H1 (cell line): Measurements from ENCODE around the gene SULT2B1.

ENCODE experiments used
- ATF3 ChIP-seq: IDR thresholded peaks from 2 replicates; pipeline ENCODE4 v1.6.1; 2011; ENCODE audit warnings: low read depth, mild to moderate bottlenecking, low read length; ENCODE audit not compliant: insufficient read depth
- CHD7 ChIP-seq: fragments of 300-600 bp; sonication (generic); IDR thresholded peaks from 2 replicates; pipeline ENCODE4 v1.7.1; 2012; ENCODE audit warnings: low read length, moderate library complexity, mild to moderate bottlenecking, inconsistent platforms; ENCODE audit not compliant: insufficient replicate concordance
- CREB1 ChIP-seq: IDR thresholded peaks from 2 replicates; pipeline ENCODE4 v1.6.1; 2012; ENCODE audit warnings: inconsistent platforms
- CTCF ChIP-seq, 3 experiments: IDR thresholded peaks; 1 replicate in 2 of 3; 2 replicates in 1 of 3; pipeline versions ENCODE4 v1.5.1 to v1.6.1; 2011; ENCODE audit warnings: low read length in 3 of 3, mild to moderate bottlenecking in 3 of 3, inconsistent platforms in 2 of 3, low read depth in 1 of 3, moderate library complexity in 1 of 3; ENCODE audit not compliant: insufficient read depth in 1 of 3; ENCODE audit errors: control extremely low read depth in 1 of 3
- EGR1 ChIP-seq: IDR thresholded peaks from 2 replicates; pipeline ENCODE4 v1.6.1; 2011; ENCODE audit warnings: low read depth, low read length, borderline replicate concordance
- EP300 ChIP-seq, 2 experiments: IDR thresholded peaks; 1 replicate in 1 of 2; 2 replicates in 1 of 2; pipeline ENCODE4 v1.6.1; 2011 to 2012; ENCODE audit warnings: low read depth in 2 of 2, low read length in 2 of 2, mild to moderate bottlenecking in 2 of 2, borderline replicate concordance in 1 of 2, inconsistent platforms in 1 of 2, moderate library complexity in 1 of 2
- HDAC2 ChIP-seq, 2 experiments: fragments of 300-600 bp in 1 of 2; sonication (generic) in 1 of 2; IDR thresholded peaks; 2 replicates each; pipeline ENCODE4 v1.6.1; 2011 to 2012; ENCODE audit warnings: low read depth in 2 of 2, low read length in 2 of 2, mild to moderate bottlenecking in 2 of 2, moderate library complexity in 2 of 2, borderline replicate concordance in 1 of 2, inconsistent platforms in 1 of 2
- JUND ChIP-seq: IDR thresholded peaks from 2 replicates; pipeline ENCODE4 v1.6.1; 2011; ENCODE audit warnings: mild to moderate bottlenecking, improper control_type of control experiment, low read length
- PHF8 ChIP-seq: fragments of 200-600 bp; sonication (generic); conservative IDR thresholded peaks from 2 replicates; pipeline ENCODE4 v1.7.1; 2012; ENCODE audit warnings: low read depth, mild to moderate bottlenecking, inconsistent platforms, low read length, moderate library complexity
- POLR2A ChIP-seq, 2 experiments: IDR thresholded peaks; 1 replicate in 1 of 2; 2 replicates in 1 of 2; pipeline ENCODE4 v1.6.1; 2011; ENCODE audit warnings: low read depth in 2 of 2, low read length in 2 of 2, mild to moderate bottlenecking in 2 of 2; ENCODE audit errors: control extremely low read depth in 1 of 2
- SIN3A ChIP-seq, 2 experiments: IDR thresholded peaks in 1 of 2; conservative IDR thresholded peaks in 1 of 2; 2 replicates each; pipeline ENCODE4 v1.6.1; 2011 to 2012; ENCODE audit warnings: low read length in 2 of 2, improper control_type of control experiment in 1 of 2, low read depth in 1 of 2, mild to moderate bottlenecking in 1 of 2
- SRF ChIP-seq: IDR thresholded peaks from 2 replicates; pipeline ENCODE4 v1.6.1; 2011; ENCODE audit warnings: mild to moderate bottlenecking, low read depth, low read length, moderate library complexity
- ZNF274 ChIP-seq: IDR thresholded peaks from 2 replicates; pipeline ENCODE4 v1.7.0; 2012; ENCODE audit warnings: low read length, borderline replicate concordance; ENCODE audit errors: extremely low read depth

GRCh38 chr19:48613024-48613851, 61.3 kb downstream of the SULT2B1 start:
- TF ChIP-seq EGR1 (no peak), CHD7 (no peak), ZNF274 (no peak), CREB1 (no peak), SRF (no peak), CTCF (IDR thresholded peaks at IDR 0.05; ENCODE audit: control extremely low read depth in 1 of 3, insufficient read depth in 1 of 3, low read depth in 1 of 3, low read length in 3 of 3) (no peak), PHF8 (no peak), SIN3A (conservative IDR thresholded peaks at IDR 0.05 in 1 of 2, IDR thresholded peaks at IDR 0.05 in 1 of 2; ENCODE audit: low read depth in 1 of 2, low read length in 2 of 2) (no peak), ATF3 (no peak), EP300 (IDR thresholded peaks at IDR 0.05; ENCODE audit: borderline replicate concordance in 1 of 2, low read depth in 2 of 2, low read length in 2 of 2) (no peak), JUND (no peak), HDAC2 (IDR thresholded peaks at IDR 0.05; ENCODE audit: borderline replicate concordance in 1 of 2, low read depth in 2 of 2, low read length in 2 of 2) (no peak), POLR2A (IDR thresholded peaks at IDR 0.05; ENCODE audit: control extremely low read depth in 1 of 2, low read depth in 2 of 2, low read length in 2 of 2) (no peak; a peak in 1 of 3 replicates)
